Right cardiac atrium (tissue), 5 donors: ENCODE measurements around the gene CCDC141. TPM values are rescaled to one million over a fixed set of nuclear protein-coding genes. Genes with fewer than 3 reads are reported as not detected.
A peak's percentile ranks its signal among the peaks of the same experiment; 100 is the strongest.

ENCODE experiments used
- ATAC-seq, 2 donors: fragments of 200-7000 bp; cut with Tn5 transposase; one replicate each; pipeline versions ENCODE4 v1.8.0 to v1.9.1; 2020; ENCODE audit warnings: moderate library complexity in 2 of 2, mild to moderate bottlenecking in 1 of 2
- DNase-seq, 3 donors: peaks; one replicate each; pipeline ENCODE4 v3.0.0-alpha.2; 2020
- H3K27ac ChIP-seq: one replicate; pipeline ENCODE4 v1.5.1; 2013; ENCODE audit warnings: mild to moderate bottlenecking, low read length, control low read depth, moderate library complexity
- H3K27me3 ChIP-seq: one replicate; pipeline ENCODE4 v1.6.1; 2013; ENCODE audit not compliant: control insufficient read depth, insufficient read depth
- H3K4me1 ChIP-seq: one replicate; pipeline ENCODE4 v1.6.1; 2013; ENCODE audit warnings: low read length; ENCODE audit not compliant: control insufficient read depth, insufficient read depth
- H3K4me3 ChIP-seq: one replicate; pipeline ENCODE4 v1.5.1; 2013; ENCODE audit warnings: low read length, control low read depth
- H3K9me3 ChIP-seq: one replicate; pipeline ENCODE4 v1.6.1; 2013; ENCODE audit warnings: low read length; ENCODE audit not compliant: control insufficient read depth
- WGBS: extraction: QIAGEN DNeasy Blood & Tissue Kit; methylation state at CpG from one replicate; pipeline ENCODE4 v1.1.7; 2013; 5-methylcytosine and 5-hydroxymethylcytosine counted together
- intact Hi-C, 4 donors: fragments of 100-400 bp; cut with DNase I; formaldehyde crosslinking; loops; one replicate each; pipeline versions ENCODE4 v1.11.0 to v1.14.0; 2022 to 2023
- polyA plus RNA-seq: library from polyadenylated mRNA; stranded (reverse); fragments of 200-250 nt; gene quantifications from one replicate; pipeline ENCODE4 v1.2.3, GENCODE V29; 2013
- total RNA-seq, 4 donors: library from RNA; stranded (reverse); fragmentation: NEBNext Ultra II Directional; extraction: Animal tissue kit (Norgen Biotek cat#: 25700); gene quantifications; one replicate each; pipeline ENCODE4 v1.2.1, GENCODE V29; 2021
- donor health status: healthy with polysubstance abuse.
- donor health status: DM: no; HTN: yes; CAD: no.
- donor health status: DM: no; HTN: no; CAD: no.
- donor health status: DM: no; HTN: yes; CAD: no; lungs with severe emphysema.
- donor health status: DM: yes; HTN: yes; CAD: no.

Gene CCDC141
- total and polyA plus RNA-seq, 5 donors, result 18.1 to 128 (median 71.7) TPM

DNA sequence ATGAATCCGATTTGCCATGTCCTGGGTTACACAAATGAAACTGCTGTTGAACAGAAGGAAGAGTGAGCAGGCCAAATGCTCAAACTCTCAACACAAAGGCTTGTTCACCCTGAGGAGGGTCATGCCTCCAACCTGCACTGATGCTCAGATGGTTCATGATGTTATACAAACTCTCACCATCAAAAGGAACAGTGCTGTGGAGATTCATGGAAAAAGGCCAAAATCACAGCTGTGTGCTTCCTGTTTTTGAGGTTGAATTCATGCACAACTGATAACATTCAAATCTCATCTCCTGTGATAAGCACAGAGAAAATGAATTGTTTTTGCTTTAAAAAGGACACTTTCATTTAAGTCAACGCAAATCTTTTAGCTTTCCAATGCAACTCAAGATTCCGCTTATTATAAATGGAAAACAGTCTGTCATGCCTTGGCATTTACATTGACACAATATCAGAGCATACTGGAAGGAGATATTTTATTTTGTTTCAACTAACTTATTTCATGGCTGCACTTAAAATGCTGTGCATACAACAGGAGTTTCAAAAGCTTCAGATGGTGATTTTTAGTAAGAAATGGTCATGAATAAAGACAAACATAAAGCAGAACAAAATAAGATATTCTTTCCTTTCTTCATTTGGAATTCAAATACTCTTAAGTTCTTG is 220.5 kb downstream of the CCDC141 start:
- no peak for DNase-seq
- Histone ChIP-seq H3K27me3 (no peaks in the 10 kb centered on the region), H3K4me1 (peaks cover 7% of the 10 kb centered on the region), H3K9me3 (no peaks in the 10 kb centered on the region), H3K4me3 (no peak overlapping the region), H3K27ac (no peak overlapping the region)
- intact Hi-C loops, result loop anchor here in 2 of 4 donors (5.0 to 10.0 kb wide), 2 partner anchors 33 to 65 kb away; no protein-coding TSS in a partner anchor
- peak; percentile 52 to 73 for ATAC-seq
- WGBS, result 43% methylated on average over 3 of the region's 3 CpGs

GRCh38 chr2:178828486-178828881 is 221.5 kb downstream of the CCDC141 start:
- no peaks in the 10 kb centered on the region for H3K9me3 ChIP-seq
- 41% methylated on average over 4 of the region's 4 CpGs for WGBS
- ATAC-seq (no peak), DNase-seq (peak in 1 of 3 donors; percentile 47)
- peaks cover 4% of the 10 kb centered on the region for H3K4me1 ChIP-seq
- intact Hi-C loops, result loop anchor here in 2 of 4 donors (5.0 to 10.0 kb wide), 2 partner anchors 34 to 66 kb away; no protein-coding TSS in a partner anchor
- peak overlapping the region; percentile 48 for H3K27ac ChIP-seq
- no peak overlapping the region for H3K4me3 ChIP-seq
- no peaks in the 10 kb centered on the region for H3K27me3 ChIP-seq

- H3K9me3 ChIP-seq, result no peaks in the 10 kb centered on the region
- H3K27me3 ChIP-seq, result no peaks in the 10 kb centered on the region
- intact Hi-C loops, result loop anchor here in 2 of 4 donors (5.0 to 10.0 kb wide), 2 partner anchors 34 to 67 kb away; no protein-coding TSS in a partner anchor
- ATAC-seq (peak; percentile 68 to 83), DNase-seq (no peak)
- WGBS, result 36% methylated on average over 9 of the region's 9 CpGs
- H3K4me1 ChIP-seq, result peaks cover 4% of the 10 kb centered on the region
- H3K4me3 ChIP-seq, result no peak overlapping the region
- H3K27ac ChIP-seq, result peak overlapping the region; percentile 50
These were observed 222.0 kb downstream of the CCDC141 start for GRCh38 chr2:178827739-178828485.

DNA sequence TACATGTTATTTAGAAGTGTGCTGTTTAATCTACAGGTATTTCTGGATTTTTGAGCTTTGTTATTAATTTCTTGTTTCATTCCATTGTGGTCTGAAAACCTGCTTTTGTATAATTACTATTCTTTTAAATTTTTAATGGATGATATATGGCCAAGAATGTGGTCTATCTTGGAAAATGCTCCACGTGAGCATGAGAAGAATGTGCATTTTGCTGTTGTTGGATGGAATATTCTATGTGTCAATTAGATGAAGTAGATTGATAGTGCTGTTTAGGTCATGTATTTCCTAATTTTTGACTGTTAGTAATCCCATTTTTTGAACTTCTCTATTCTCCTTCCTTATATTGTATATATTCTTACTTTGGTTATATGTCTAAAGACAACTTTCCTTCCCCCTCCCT is 222.8 kb downstream of the CCDC141 start:
- 77% methylated on average over 1 of the region's 1 CpG for WGBS
- no peak for DNase-seq
- ATAC-seq, result no peak
- H3K27ac ChIP-seq, result no peak overlapping the region
- H3K27me3 ChIP-seq, result no peaks in the 10 kb centered on the region
- no peak overlapping the region for H3K4me3 ChIP-seq
- intact Hi-C loops, result loop anchor here in 2 of 4 donors (5.0 to 10.0 kb wide), 2 partner anchors 35 to 68 kb away; no protein-coding TSS in a partner anchor
- peaks cover 4% of the 10 kb centered on the region for H3K4me1 ChIP-seq
- H3K9me3 ChIP-seq, result no peaks in the 10 kb centered on the region

DNA sequence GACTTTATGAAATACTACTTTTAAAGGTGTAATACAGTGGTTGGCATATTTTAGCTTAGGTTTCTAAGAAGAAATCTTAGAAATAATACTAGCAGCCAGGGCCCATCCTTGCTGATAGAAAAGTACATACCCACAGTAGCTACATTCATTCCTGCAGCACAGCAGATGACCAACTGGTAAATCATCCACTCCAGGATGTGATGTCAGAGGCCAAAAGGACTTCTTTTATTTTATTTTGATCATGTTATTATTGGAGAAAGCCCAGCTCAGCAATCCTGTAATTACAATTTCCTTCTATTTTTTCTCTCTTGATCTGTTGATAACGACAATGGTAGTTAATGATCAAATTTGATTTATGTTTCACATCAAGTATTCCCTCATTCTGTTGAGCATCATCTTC is 224.8 kb downstream of the CCDC141 start:
- intact Hi-C loops, result loop anchor here in 2 of 4 donors (5.0 to 10.0 kb wide), 2 partner anchors 37 to 70 kb away; no protein-coding TSS in a partner anchor
- Histone ChIP-seq H3K4me1 (peaks cover 3% of the 10 kb centered on the region), H3K27ac (no peak overlapping the region), H3K9me3 (no peaks in the 10 kb centered on the region), H3K27me3 (no peaks in the 10 kb centered on the region), H3K4me3 (no peak overlapping the region)
- DNase-seq (no peak), ATAC-seq (no peak)
- 31% methylated on average over 1 of the region's 1 CpG for WGBS

GRCh38 chr2:178824181-178824580 is 225.8 kb downstream of the CCDC141 start:
- no peaks in the 10 kb centered on the region for H3K27me3 ChIP-seq
- no peak overlapping the region for H3K4me3 ChIP-seq
- intact Hi-C loops, result loop anchor here in 1 of 4 donors (10.0 kb wide), 1 partner anchor 71 kb away; no protein-coding TSS in a partner anchor
- DNase-seq, result no peak
- peaks cover 1% of the 10 kb centered on the region for H3K4me1 ChIP-seq
- H3K27ac ChIP-seq, result no peak overlapping the region
- no peak for ATAC-seq
- no peaks in the 10 kb centered on the region for H3K9me3 ChIP-seq
- WGBS, result 94% methylated on average over 7 of the region's 7 CpGs

DNA sequence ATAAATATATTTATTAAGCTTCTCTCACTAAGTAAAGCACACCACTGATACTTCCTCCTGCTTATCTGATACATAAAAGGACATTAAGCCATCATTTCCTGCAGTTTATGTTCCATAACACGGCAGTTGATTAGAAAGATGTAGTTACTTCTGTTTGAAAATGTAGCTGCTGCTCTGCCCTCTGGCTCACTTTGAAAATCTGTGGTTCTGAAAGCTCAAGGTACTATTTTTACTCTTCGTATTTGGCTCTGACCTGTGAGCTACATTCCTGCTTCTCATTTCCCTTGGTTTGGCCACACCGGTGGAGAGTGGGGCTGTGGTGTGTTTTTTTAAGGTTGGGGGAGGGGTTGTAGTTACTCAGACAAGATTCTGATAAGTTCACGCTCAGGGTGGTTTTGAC is 229.9 kb downstream of the CCDC141 start:
- no peaks in the 10 kb centered on the region for H3K4me1 ChIP-seq
- DNase-seq, result no peak
- WGBS, result 13% methylated on average over 4 of the region's 4 CpGs
- peak; percentile 75 to 77 for ATAC-seq
- no peaks in the 10 kb centered on the region for H3K9me3 ChIP-seq
- no peaks in the 10 kb centered on the region for H3K27me3 ChIP-seq
- peak overlapping the region; percentile 75 for H3K27ac ChIP-seq
- peak overlapping the region; percentile 28 for H3K4me3 ChIP-seq
- intact Hi-C loops, result loop anchor here in 1 of 4 donors (10.0 kb wide), 1 partner anchor 75 kb away; no protein-coding TSS in a partner anchor

DNA sequence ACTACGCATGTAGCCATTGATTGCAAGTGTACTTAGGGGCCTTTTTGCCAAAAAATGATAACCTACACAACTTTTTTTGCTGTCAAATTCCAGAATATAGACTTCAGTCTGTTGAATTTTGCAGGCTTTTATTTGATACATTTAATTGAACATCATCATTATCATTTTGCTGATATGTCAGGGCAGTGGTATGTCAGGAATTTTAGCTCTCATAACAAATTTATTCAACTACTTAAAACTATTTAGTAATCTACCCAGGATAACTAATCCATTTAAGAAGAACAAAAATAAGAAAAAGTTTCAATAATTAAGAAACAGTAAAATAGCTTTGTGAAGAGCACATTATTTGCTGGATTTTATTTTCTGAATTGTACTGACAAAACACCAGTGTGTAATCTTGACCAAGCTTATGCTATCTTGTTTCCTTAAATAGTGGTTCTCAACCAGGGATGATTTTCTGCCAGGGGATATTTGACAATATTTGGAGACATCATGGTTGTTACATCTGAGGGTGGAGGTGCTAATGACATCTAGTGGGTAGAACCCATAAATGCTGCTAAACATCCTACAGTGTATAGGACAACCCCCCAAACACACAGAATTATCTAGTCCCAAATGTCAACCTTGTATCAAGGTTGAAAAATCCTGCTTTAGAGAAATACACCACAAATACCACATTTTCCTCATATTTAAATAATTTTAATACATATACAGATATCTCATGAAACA is 230.6 kb downstream of the CCDC141 start:
- peak overlapping the region; percentile 36 for H3K27ac ChIP-seq
- intact Hi-C loops, result no loop called here

DNA sequence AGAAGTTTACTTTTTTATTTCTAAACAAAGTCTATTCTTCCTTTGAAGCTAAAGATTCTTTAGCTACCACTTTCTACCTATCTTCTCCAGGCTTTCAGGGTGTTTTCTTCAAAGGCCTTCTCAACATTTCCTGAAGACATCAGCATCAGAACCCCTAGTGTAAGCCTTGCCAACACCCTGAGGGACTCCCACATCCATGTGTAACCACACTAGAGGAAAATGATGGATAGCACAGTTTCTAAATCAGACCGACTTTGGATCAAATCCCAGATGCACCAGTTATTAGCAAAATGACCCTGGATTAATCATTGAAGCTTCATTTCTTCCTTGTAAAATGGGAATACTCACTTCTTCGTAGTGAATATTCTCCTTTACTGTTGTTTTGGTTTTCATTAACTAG is 238.0 kb downstream of the CCDC141 start:
- 75% methylated on average over 2 of the region's 2 CpGs for WGBS
- no peak for DNase-seq
- Histone ChIP-seq H3K27ac (no peak overlapping the region), H3K4me1 (no peaks in the 10 kb centered on the region), H3K9me3 (no peaks in the 10 kb centered on the region), H3K27me3 (no peaks in the 10 kb centered on the region), H3K4me3 (no peak overlapping the region)
- intact Hi-C loops, result no loop called here
- ATAC-seq, result no peak

More for the DNA sequence above, 230.6 kb downstream of the CCDC141 start:
- no peaks in the 10 kb centered on the region for H3K27me3 ChIP-seq
- H3K4me3 ChIP-seq, result no peak overlapping the region
- DNase-seq, result no peak
- ATAC-seq, result peak; percentile 64 to 74
- no peaks in the 10 kb centered on the region for H3K4me1 ChIP-seq
- whole genome bisulfite sequencing, result 57% methylated on average over 1 of the region's 1 CpG
- H3K9me3 ChIP-seq, result no peaks in the 10 kb centered on the region

GRCh38 chr2:178811045-178811444 is 238.9 kb downstream of the CCDC141 start:
- DNase-seq, result no peak
- WGBS, result 77% methylated on average over 2 of the region's 2 CpGs
- H3K27ac ChIP-seq, result no peak overlapping the region
- no peaks in the 10 kb centered on the region for H3K4me1 ChIP-seq
- H3K4me3 ChIP-seq, result no peak overlapping the region
- intact Hi-C loops, result no loop called here
- H3K27me3 ChIP-seq, result no peaks in the 10 kb centered on the region
- H3K9me3 ChIP-seq, result no peaks in the 10 kb centered on the region
- no peak for ATAC-seq
